Muscle layer of colon (tissue), 2 donors: Measurements from ENCODE around the gene LRFN2.

Experiments
- H3K27ac ChIP-seq: one replicate; pipeline ENCODE4 v1.7.0; 2013; ENCODE audit warnings: low read depth, mild to moderate bottlenecking, low read length, moderate library complexity
- H3K27me3 ChIP-seq, 2 donors: one replicate each; pipeline ENCODE4 v1.7.0; 2013; ENCODE audit warnings: low read length in 2 of 2, mild to moderate bottlenecking in 2 of 2; ENCODE audit not compliant: insufficient read depth in 2 of 2, control insufficient read depth in 1 of 2
- H3K36me3 ChIP-seq: one replicate; pipeline ENCODE4 v1.7.0; 2013; ENCODE audit warnings: mild to moderate bottlenecking, low read length; ENCODE audit not compliant: insufficient read depth
- H3K4me1 ChIP-seq: one replicate; pipeline ENCODE4 v1.7.0; 2013; ENCODE audit warnings: mild to moderate bottlenecking, low read length; ENCODE audit not compliant: insufficient read depth
- H3K4me3 ChIP-seq, 2 donors: one replicate each; pipeline ENCODE4 v1.7.0; 2013; ENCODE audit warnings: low read length in 2 of 2, low read depth in 1 of 2, mild to moderate bottlenecking in 1 of 2, moderate library complexity in 1 of 2
- H3K9ac ChIP-seq: one replicate; pipeline ENCODE4 v1.7.0; 2013; ENCODE audit warnings: low read length
- H3K9me3 ChIP-seq: one replicate; pipeline ENCODE4 v1.7.0; 2013; ENCODE audit warnings: mild to moderate bottlenecking, low read length
- donor health status: abdominal sarcoma.
- donor health status: Adenocarcinoma of cecum.

LRFN2 gene

GRCh38 chr6:40510442-40510841, 76.7 kb downstream of the LRFN2 start:
- Histone ChIP-seq H3K27me3 (no peaks in the 10 kb centered on the region), H3K4me1 (no peaks in the 10 kb centered on the region), H3K9me3 (no peaks in the 10 kb centered on the region), H3K27ac (no peak overlapping the region), H3K4me3 (no peak overlapping the region), H3K36me3 (no peaks in the 10 kb centered on the region), H3K9ac (no peak overlapping the region)

GRCh38 chr6:40509716-40510260, 77.4 kb downstream of the LRFN2 start:
- no peak overlapping the region for H3K27ac ChIP-seq

GRCh38 chr6:40509086-40509485, 78.1 kb downstream of the LRFN2 start:
- Histone ChIP-seq H3K9ac (no peak overlapping the region), H3K27ac (no peak overlapping the region), H3K27me3 (no peaks in the 10 kb centered on the region), H3K4me1 (no peaks in the 10 kb centered on the region), H3K36me3 (no peaks in the 10 kb centered on the region), H3K9me3 (no peaks in the 10 kb centered on the region), H3K4me3 (no peak overlapping the region)

More at GRCh38 chr6:40509716-40510260, 77.4 kb downstream of the LRFN2 start:
- Histone ChIP-seq H3K36me3 (no peaks in the 10 kb centered on the region), H3K9ac (no peak overlapping the region), H3K4me1 (no peaks in the 10 kb centered on the region), H3K4me3 (no peak overlapping the region), H3K27me3 (no peaks in the 10 kb centered on the region), H3K9me3 (no peaks in the 10 kb centered on the region)

- Histone ChIP-seq H3K4me1 (no peaks in the 10 kb centered on the region), H3K27ac (no peak overlapping the region), H3K9me3 (no peaks in the 10 kb centered on the region), H3K9ac (no peak overlapping the region), H3K36me3 (no peaks in the 10 kb centered on the region), H3K27me3 (no peaks in the 10 kb centered on the region), H3K4me3 (no peak overlapping the region)
Observed at GRCh38 chr6:40506954-40507353, 80.2 kb downstream of the LRFN2 start.

GRCh38 chr6:40505191-40505810, 81.9 kb downstream of the LRFN2 start:
- Histone ChIP-seq H3K36me3 (no peaks in the 10 kb centered on the region), H3K27ac (no peak overlapping the region), H3K9me3 (no peaks in the 10 kb centered on the region), H3K9ac (no peak overlapping the region), H3K4me3 (no peak overlapping the region), H3K4me1 (no peaks in the 10 kb centered on the region), H3K27me3 (no peaks in the 10 kb centered on the region)

- no peak overlapping the region for H3K4me3 ChIP-seq
- no peaks in the 10 kb centered on the region for H3K9me3 ChIP-seq
- no peaks in the 10 kb centered on the region for H3K27me3 ChIP-seq
- no peak overlapping the region for H3K27ac ChIP-seq
- no peaks in the 10 kb centered on the region for H3K36me3 ChIP-seq
- H3K9ac ChIP-seq: no peak overlapping the region
- no peaks in the 10 kb centered on the region for H3K4me1 ChIP-seq
Observed at GRCh38 chr6:40504274-40504673, 82.9 kb downstream of the LRFN2 start.

GRCh38 chr6:40500227-40500626, 86.9 kb downstream of the LRFN2 start:
- no peaks in the 10 kb centered on the region for H3K9me3 ChIP-seq
- H3K4me1 ChIP-seq: no peaks in the 10 kb centered on the region
- H3K36me3 ChIP-seq: no peaks in the 10 kb centered on the region
- no peaks in the 10 kb centered on the region for H3K27me3 ChIP-seq
- no peak overlapping the region for H3K4me3 ChIP-seq
- no peak overlapping the region for H3K9ac ChIP-seq
- H3K27ac ChIP-seq: no peak overlapping the region

- Histone ChIP-seq H3K9me3 (no peaks in the 10 kb centered on the region), H3K4me3 (no peak overlapping the region), H3K27ac (no peak overlapping the region), H3K9ac (no peak overlapping the region), H3K27me3 (no peaks in the 10 kb centered on the region), H3K36me3 (no peaks in the 10 kb centered on the region), H3K4me1 (no peaks in the 10 kb centered on the region)
Observed at GRCh38 chr6:40499215-40499614, 87.9 kb downstream of the LRFN2 start.

- no peaks in the 10 kb centered on the region for H3K4me1 ChIP-seq
- H3K27me3 ChIP-seq: peaks cover 0 to 2% of the 10 kb centered on the region in 2 donors
- no peaks in the 10 kb centered on the region for H3K9me3 ChIP-seq
- H3K4me3 ChIP-seq: no peak overlapping the region
- no peaks in the 10 kb centered on the region for H3K36me3 ChIP-seq
- no peak overlapping the region for H3K9ac ChIP-seq
- H3K27ac ChIP-seq: no peak overlapping the region
Observed at GRCh38 chr6:40498148-40498547, 89.0 kb downstream of the LRFN2 start.

GRCh38 chr6:40492187-40492586, 95.0 kb downstream of the LRFN2 start:
- no peak overlapping the region for H3K9ac ChIP-seq
- no peak overlapping the region for H3K4me3 ChIP-seq
- peaks cover 0 to 3% of the 10 kb centered on the region in 2 donors for H3K27me3 ChIP-seq
- no peak overlapping the region for H3K27ac ChIP-seq
- no peaks in the 10 kb centered on the region for H3K9me3 ChIP-seq
- no peaks in the 10 kb centered on the region for H3K36me3 ChIP-seq
- H3K4me1 ChIP-seq: no peaks in the 10 kb centered on the region

GRCh38 chr6:40490508-40490907, 96.7 kb downstream of the LRFN2 start:
- Histone ChIP-seq H3K4me3 (no peak overlapping the region), H3K36me3 (no peaks in the 10 kb centered on the region), H3K4me1 (no peaks in the 10 kb centered on the region), H3K27me3 (peaks cover 0 to 7% of the 10 kb centered on the region in 2 donors), H3K27ac (no peak overlapping the region), H3K9ac (no peak overlapping the region), H3K9me3 (no peaks in the 10 kb centered on the region)

GRCh38 chr6:40489798-40490197, 97.4 kb downstream of the LRFN2 start:
- H3K4me1 ChIP-seq: no peaks in the 10 kb centered on the region
- H3K27me3 ChIP-seq: peaks cover 0 to 7% of the 10 kb centered on the region in 2 donors
- no peak overlapping the region for H3K4me3 ChIP-seq
- H3K9me3 ChIP-seq: no peaks in the 10 kb centered on the region
- H3K36me3 ChIP-seq: no peaks in the 10 kb centered on the region
- H3K9ac ChIP-seq: no peak overlapping the region
- H3K27ac ChIP-seq: no peak overlapping the region
